A549 treated with Hydrocortisone at 1 μM for 4 hours (cell line): ENCODE measurements around the gene CSNK2A2. TPM values are rescaled to one million over a fixed set of nuclear protein-coding genes. Genes with fewer than 3 reads are reported as not detected.

Source experiments
- total RNA-seq: library from RNA; stranded (reverse); fragments of 200-300 nt; extraction: Qiagen RNA extraction; gene quantifications from 5 replicates; pipeline ENCODE4 v1.2.3, GENCODE V29; 2022

Gene CSNK2A2
- total RNA-seq, result 50.9 to 72.4 TPM (median 53.5 TPM) in 5 replicates

DNA sequence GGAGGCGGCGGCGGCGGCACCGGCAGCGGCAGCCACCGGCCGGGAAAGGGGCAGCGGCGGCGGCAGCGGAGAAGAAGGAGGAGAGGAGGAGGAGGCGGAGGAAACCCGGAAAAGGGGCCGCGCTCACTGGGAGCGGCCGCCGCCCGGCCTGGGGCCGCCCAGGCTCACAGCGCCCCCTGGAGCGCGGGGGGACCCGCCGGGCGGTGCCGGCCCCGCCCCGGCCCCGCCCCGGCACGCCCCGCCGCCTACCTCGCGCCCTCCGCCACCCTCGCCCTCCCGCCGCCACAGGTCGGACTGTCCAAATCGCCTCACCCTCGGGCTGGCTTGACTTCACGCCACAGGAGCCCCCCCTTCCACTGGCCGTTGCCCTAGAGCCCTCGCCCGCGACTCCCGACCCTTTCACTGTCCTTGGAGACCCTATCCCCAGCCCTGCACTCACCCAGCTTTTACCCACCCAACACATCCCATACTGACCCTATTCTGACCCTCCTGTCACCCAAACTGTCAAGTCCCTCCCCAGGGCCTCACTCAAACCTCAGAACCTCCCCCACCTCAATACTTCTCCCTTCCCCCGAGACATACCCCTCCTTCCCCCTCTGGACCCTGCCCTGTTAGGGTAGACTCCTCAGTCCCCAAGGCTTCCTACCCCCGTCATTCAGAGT lies at the start of gene CSNK2A2:
CSNK2A2 (minus strand) TSS at position 85 of the 662 bp plus-strand sequence. CDS start 370 bp downstream, outside the sequence.

DNA sequence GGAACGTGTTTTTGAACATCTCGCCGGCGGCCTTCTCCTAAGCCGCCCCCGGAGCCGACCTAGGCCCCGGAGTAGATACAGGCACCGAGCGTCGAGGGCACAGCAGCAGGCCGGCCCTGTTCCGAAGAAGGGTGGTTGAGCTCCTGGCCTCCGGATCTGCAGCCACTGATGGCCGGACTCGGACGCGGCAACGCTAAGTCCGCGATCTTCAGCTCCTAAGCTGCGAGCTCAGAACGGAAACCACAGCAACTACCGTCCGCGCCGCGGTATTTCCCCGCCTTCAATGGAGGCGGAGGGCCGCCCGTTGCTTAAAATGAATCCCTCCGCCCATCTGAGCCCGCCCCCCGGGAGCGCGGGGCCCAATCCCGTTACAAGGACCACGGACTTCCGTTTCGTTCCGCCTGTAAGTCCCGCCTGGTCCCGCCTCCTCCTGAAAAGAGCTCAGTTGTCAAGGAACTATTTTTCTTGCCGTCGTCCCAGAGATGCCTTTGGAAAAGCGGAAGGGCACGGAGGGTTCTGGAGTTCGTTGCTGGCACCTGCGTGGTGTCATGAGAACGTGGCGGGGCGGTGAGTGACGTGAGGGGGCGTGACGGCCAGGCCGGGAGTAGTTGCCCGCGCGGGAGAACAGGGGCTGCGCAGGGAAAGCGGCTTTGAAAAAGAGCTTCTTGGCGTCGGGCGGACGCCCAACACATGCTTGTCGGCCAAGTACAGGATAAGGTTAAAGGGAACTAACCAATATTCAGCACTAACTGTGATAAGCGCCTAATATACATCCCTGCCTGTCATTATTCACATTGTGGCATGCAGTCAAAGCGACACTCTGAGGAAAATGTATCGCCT lies 68.6 kb downstream of the CSNK2A2 start, which contains the start of gene CFAP20:
CFAP20 (minus strand) TSS at position 285 of the 840 bp plus-strand sequence; CDS start at position 19, 266 bp downstream.

Other genes with a start within 250 kb of the CSNK2A2 start
- 0.06 to 0.18 TPM (median 0.09 TPM) in 5 replicates for gene CNGB1, start 227.0 kb downstream of the CSNK2A2 start, total RNA-seq
- gene ZNF319, start 197.4 kb downstream of the CSNK2A2 start, total RNA-seq, result 12.7 to 14.9 TPM (median 13.1 TPM) in 5 replicates
- gene USB1, start 196.7 kb downstream of the CSNK2A2 start, total RNA-seq, result 75.6 to 90.3 TPM (median 82.8 TPM) in 5 replicates
- 44.8 to 55.4 TPM (median 47.4 TPM) in 5 replicates for gene MMP15, start 172.4 kb downstream of the CSNK2A2 start, total RNA-seq
- gene CFAP20, start 68.7 kb downstream of the CSNK2A2 start, total RNA-seq, result 48.7 to 54.7 TPM (median 51.4 TPM) in 5 replicates
- not detected in 5 replicates for gene PRSS54, start 96.9 kb upstream of the CSNK2A2 start, total RNA-seq
- gene GINS3, start 194.4 kb upstream of the CSNK2A2 start, total RNA-seq, result 20.1 to 24.3 TPM (median 21.4 TPM) in 5 replicates